OCI-LY3 (cell line): ENCODE results near the gene CES3.
A peak's percentile ranks its signal among the peaks of the same experiment; 100 is the strongest.

Source experiments
- H2AFZ ChIP-seq: fragments of 200-600, 300-600 bp; shearing (Covaris generic); 2 replicates; pipeline ENCODE4 v1.6.0; 2014; ENCODE audit warnings: antibody characterized with exemption, low read depth, low read length
- H3K27ac ChIP-seq: fragments of 200-600, 300-600 bp; sonication (generic); 2 replicates; pipeline ENCODE4 v1.5.1; 2014; ENCODE audit warnings: mild to moderate bottlenecking, low read length, moderate library complexity, mixed read lengths
- H3K27me3 ChIP-seq: fragments of 200-600, 300-600 bp; sonication (generic); 2 replicates; pipeline ENCODE4 v1.6.1; 2014; ENCODE audit warnings: low read depth, low read length, mixed read lengths
- H3K36me3 ChIP-seq: fragments of 200-600, 300-600 bp; sonication (generic); replicated peaks from 2 replicates; pipeline ENCODE3; 2014; ENCODE audit warnings: low read depth, low read length, mixed read lengths
- H3K4me1 ChIP-seq: fragments of 300-600, 200-600 bp; sonication (generic); 2 replicates; pipeline ENCODE4 v1.6.1; 2014; ENCODE audit warnings: low read length, mixed read lengths
- H3K4me2 ChIP-seq: fragments of 200-600, 300-600 bp; sonication (generic); 2 replicates; pipeline ENCODE4 v1.6.1; 2014; ENCODE audit warnings: low read length, mixed read lengths
- H3K4me3 ChIP-seq: fragments of 300-600, 200-600 bp; sonication (generic); 2 replicates; pipeline ENCODE4 v1.5.1; 2014; ENCODE audit warnings: antibody characterized with exemption, mild to moderate bottlenecking, low read length, moderate library complexity
- H3K79me2 ChIP-seq: fragments of 300-600, 200-600 bp; shearing (Covaris generic); 2 replicates; pipeline ENCODE4 v1.6.1; 2014; ENCODE audit warnings: mild to moderate bottlenecking, low read length, mixed read lengths
- H3K9ac ChIP-seq: fragments of 300-600, 200-600 bp; shearing (Covaris generic); 2 replicates; pipeline ENCODE4 v1.6.0; 2014; ENCODE audit warnings: mild to moderate bottlenecking, low read length, moderate library complexity
- H3K9me3 ChIP-seq: fragments of 200-600, 300-600 bp; shearing (Covaris generic); 2 replicates; pipeline ENCODE4 v1.6.1; 2014; ENCODE audit warnings: low read length, mixed read lengths; ENCODE audit not compliant: insufficient read depth
- H4K20me1 ChIP-seq: fragments of 200-600, 300-600 bp; sonication (generic); 2 replicates; pipeline ENCODE4 v1.6.1; 2016; ENCODE audit warnings: low read length, mixed read lengths; ENCODE audit not compliant: insufficient read depth
- CTCF ChIP-seq: fragments of 200-600, 300-600 bp; sonication (generic); IDR thresholded peaks from 2 replicates; pipeline ENCODE4 v1.5.1; 2014; ENCODE audit warnings: antibody characterized with exemption, low read length, low read depth
- EZH2phosphoT487 ChIP-seq: fragments of 200-600 bp; shearing (Covaris generic); IDR thresholded peaks from 2 replicates; pipeline ENCODE4 v1.6.1; 2018; ENCODE audit warnings: antibody characterized with exemption, mixed run types, low read depth

The CES3 gene

GRCh38 chr16:66961065-66961744, at the start of gene CES3:
Gene CES3, plus strand, starts transcription at chr16:66961266. Its CDS starts 42 bp downstream, at chr16:66961308.
- Histone ChIP-seq H3K27me3 (no peaks in the 10 kb centered on the region), H3K9me3 (no peaks in the 10 kb centered on the region), H3K79me2 (peaks cover 17% of the 10 kb centered on the region), H3K4me1 (peaks cover 30% of the 10 kb centered on the region), H4K20me1 (no peaks in the 10 kb centered on the region), H3K27ac (peak within 1 kb of the TSS; percentile 77), H3K4me3 (peak within 1 kb of the TSS; percentile 89), H3K36me3 (peaks cover 18% of the 10 kb centered on the region), H3K9ac (peak within 1 kb of the TSS; percentile 85), H2AFZ (peak within 1 kb of the TSS; percentile 84), H3K4me2 (peak within 1 kb of the TSS; percentile 93)
- no peak for TF ChIP-seq EZH2phosphoT487
- TF ChIP-seq CTCF: peak; percentile 96

- H2AFZ ChIP-seq: no peak overlapping the region
- H3K27me3 ChIP-seq: peaks cover 8% of the 10 kb centered on the region; the same call in 1 of the 2 replicates
- H3K79me2 ChIP-seq: no peaks in the 10 kb centered on the region
- no peaks in the 10 kb centered on the region for H3K9me3 ChIP-seq
- no peak overlapping the region for H3K4me2 ChIP-seq
- H3K9ac ChIP-seq: no peak overlapping the region
- no peak overlapping the region for H3K4me3 ChIP-seq
- no peaks in the 10 kb centered on the region for H3K4me1 ChIP-seq
- no peaks in the 10 kb centered on the region for H4K20me1 ChIP-seq
- H3K27ac ChIP-seq: no peak overlapping the region
- H3K36me3 ChIP-seq: no peaks in the 10 kb centered on the region
- TF ChIP-seq CTCF (no peak), EZH2phosphoT487 (no peak)
Measured at GRCh38 chr16:66911801-66912200, 49.3 kb upstream of the CES3 start.

- no peaks in the 10 kb centered on the region for H3K36me3 ChIP-seq
- no peaks in the 10 kb centered on the region for H3K4me1 ChIP-seq
- TF ChIP-seq CTCF: no peak
- TF ChIP-seq EZH2phosphoT487: no peak
- no peak overlapping the region for H3K9ac ChIP-seq
- no peak overlapping the region for H3K4me3 ChIP-seq
- H3K9me3 ChIP-seq: no peaks in the 10 kb centered on the region
- H3K79me2 ChIP-seq: no peaks in the 10 kb centered on the region
- no peaks in the 10 kb centered on the region for H4K20me1 ChIP-seq
- no peak overlapping the region for H2AFZ ChIP-seq
- no peak overlapping the region for H3K4me2 ChIP-seq
- H3K27ac ChIP-seq: no peak overlapping the region
- 0 out of 2 replicates have a peak, but pooled peaks cover 8% of the 10 kb centered on the region for H3K27me3 ChIP-seq
Measured at GRCh38 chr16:66913081-66913480, 48.0 kb upstream of the CES3 start.

- H3K4me2 ChIP-seq: no peak overlapping the region
- no peak overlapping the region for H3K9ac ChIP-seq
- no peaks in the 10 kb centered on the region for H3K9me3 ChIP-seq
- no peaks in the 10 kb centered on the region for H3K79me2 ChIP-seq
- H4K20me1 ChIP-seq: no peaks in the 10 kb centered on the region
- no peak overlapping the region for H2AFZ ChIP-seq
- H3K27me3 ChIP-seq: 0 out of 2 replicates have a peak, but pooled peaks cover 8% of the 10 kb centered on the region
- H3K36me3 ChIP-seq: no peaks in the 10 kb centered on the region
- H3K27ac ChIP-seq: no peak overlapping the region
- no peaks in the 10 kb centered on the region for H3K4me1 ChIP-seq
- no peak overlapping the region for H3K4me3 ChIP-seq
- no peak for TF ChIP-seq CTCF
- no peak for TF ChIP-seq EZH2phosphoT487
Measured at GRCh38 chr16:66913711-66914110, 47.4 kb upstream of the CES3 start.
